Keratinocyte (primary cell): ENCODE measurements around the gene FA2H. TPM values are rescaled to one million over a fixed set of nuclear protein-coding genes. Genes with fewer than 3 reads are reported as not detected.

ENCODE experiments used
- DNase-seq: peaks from one replicate; pipeline ENCODE4 v3.0.0-alpha.2; 2011; ENCODE audit warnings: low read depth, missing footprints, low spot score
- FAIRE-seq: peaks from 2 replicates; lab custom pipeline; 2011; peaks lifted over from hg19 to GRCh38; lab: Jason Lieb, UNC
- H2AFZ ChIP-seq: 2 replicates; pipeline ENCODE4 v1.6.0; 2012; ENCODE audit warnings: low read length, control low read depth, inconsistent platforms; ENCODE audit not compliant: control insufficient read depth
- H3K27ac ChIP-seq: 2 replicates; pipeline ENCODE4 v1.5.1; 2011; ENCODE audit warnings: low read length; ENCODE audit not compliant: control insufficient read depth, insufficient read depth
- H3K27me3 ChIP-seq: 3 replicates; pipeline ENCODE4 v1.6.0; 2011; ENCODE audit warnings: low read length; ENCODE audit not compliant: control insufficient read depth, insufficient read depth; ENCODE audit errors: extremely low read depth
- H3K36me3 ChIP-seq, 2 experiments: 2 replicates in 1 of 2; 3 replicates in 1 of 2; pipeline ENCODE4 v1.5.1; 2011; ENCODE audit warnings: low read length in 2 of 2, mild to moderate bottlenecking in 1 of 2; ENCODE audit not compliant: control insufficient read depth in 2 of 2, insufficient read depth in 2 of 2; ENCODE audit errors: extremely low read depth in 1 of 2
- H3K4me1 ChIP-seq: 3 replicates; pipeline ENCODE4 v1.5.1; 2011; ENCODE audit warnings: low read length; ENCODE audit not compliant: control insufficient read depth, insufficient read depth; ENCODE audit errors: extremely low read depth
- H3K4me2 ChIP-seq: 3 replicates; pipeline ENCODE4 v1.6.0; 2011; ENCODE audit warnings: low read depth, low read length; ENCODE audit not compliant: control insufficient read depth, insufficient read depth; ENCODE audit errors: extremely low read depth
- H3K4me3 ChIP-seq, 3 experiments: fragments of 200-600 bp in 1 of 3; sonication (generic) in 1 of 3; 2 replicates in 2 of 3; 3 replicates in 1 of 3; pipeline ENCODE4 v1.5.1; 2011 to 2016; ENCODE audit warnings: low read length in 3 of 3, mild to moderate bottlenecking in 3 of 3, control low read depth in 2 of 3, inconsistent platforms in 1 of 3, low read depth in 1 of 3, mixed read lengths in 1 of 3, mixed run types in 1 of 3, moderate library complexity in 1 of 3; ENCODE audit not compliant: control insufficient read depth in 2 of 3, insufficient read depth in 2 of 3; ENCODE audit errors: extremely low read depth in 1 of 3
- H3K79me2 ChIP-seq: 2 replicates; pipeline ENCODE4 v1.6.0; 2012; ENCODE audit warnings: low read length; ENCODE audit not compliant: control insufficient read depth, insufficient read depth
- H3K9ac ChIP-seq: 3 replicates; pipeline ENCODE4 v1.6.0; 2011; ENCODE audit warnings: low read length; ENCODE audit not compliant: control insufficient read depth, insufficient read depth; ENCODE audit errors: extremely low read depth
- H3K9me1 ChIP-seq: 3 replicates; pipeline ENCODE4 v1.6.0; 2011; ENCODE audit warnings: low read length; ENCODE audit not compliant: control insufficient read depth, insufficient read depth; ENCODE audit errors: extremely low read depth
- H3K9me3 ChIP-seq: 2 replicates; pipeline ENCODE4 v1.5.1; 2012; ENCODE audit warnings: low read depth, low read length; ENCODE audit not compliant: control insufficient read depth
- H4K20me1 ChIP-seq: 3 replicates; pipeline ENCODE4 v1.6.0; 2011; ENCODE audit warnings: low read length; ENCODE audit not compliant: control insufficient read depth, insufficient read depth; ENCODE audit errors: extremely low read depth
- CTCF ChIP-seq, 3 experiments: IDR thresholded peaks in 1 of 3; conservative IDR thresholded peaks in 1 of 3; optimal IDR thresholded peaks in 1 of 3; 2 replicates in 2 of 3; 3 replicates in 1 of 3; pipeline versions ENCODE3 to v1.5.1; 2011; ENCODE audit warnings: low read length in 3 of 3, mild to moderate bottlenecking in 3 of 3, moderate library complexity in 2 of 3, control low read depth in 1 of 3, inconsistent platforms in 1 of 3; ENCODE audit not compliant: insufficient read depth in 2 of 3; ENCODE audit errors: extremely low read depth in 1 of 3
- EZH2 ChIP-seq: IDR thresholded peaks from one replicate; pipeline ENCODE4 v1.6.1; 2012; ENCODE audit warnings: inconsistent platforms, mild to moderate bottlenecking, low read length, moderate library complexity
- dilution Hi-C: fragments of 300-500 bp; cut with MboI; formaldehyde crosslinking; loops from one replicate; pipeline ENCODE4 v1.7.0; 2020; ENCODE audit warnings: low sequenced_read_pairs; ENCODE audit not compliant: extremely low pct_ligation_motif_present
- polyA plus RNA-seq, 5 experiments: library from polyadenylated mRNA; depleted of rRNA in 3 of 5; stranded (reverse) in 3 of 5; stranded (forward) in 1 of 5; unstranded in 1 of 5; fragments of >200 nt; gene quantifications; 1 replicate in 1 of 5; 2 replicates in 3 of 5; 3 replicates in 1 of 5; pipeline versions ENCODE4 v1.2.1 to v1.2.3, GENCODE V29; 2011 to 2012; ENCODE audit warnings: missing spikeins in 2 of 5, low read depth in 1 of 5, low replicate concordance in 1 of 5

FA2H gene
- polyA plus RNA-seq, 1 donor (not counting 4 experiments of a cell fraction or from before 2014, with no cell fraction given), result 0.16 TPM

GRCh38 chr16:74713325-74713724 is 61.3 kb downstream of the FA2H start:
- Histone ChIP-seq H3K36me3 (no peaks in the 10 kb centered on the region), H3K9me1 (no peaks in the 10 kb centered on the region), H3K4me1 (no peaks in the 10 kb centered on the region), H3K9me3 (no peaks in the 10 kb centered on the region), H3K27ac (no peak overlapping the region), H3K79me2 (no peaks in the 10 kb centered on the region), H3K27me3 (no peaks in the 10 kb centered on the region), H2AFZ (no peak overlapping the region), H3K9ac (no peak overlapping the region), H3K4me3 (no peak overlapping the region), H3K4me2 (no peak overlapping the region), H4K20me1 (no peaks in the 10 kb centered on the region)
- TF ChIP-seq EZH2 (no peak), CTCF (optimal IDR thresholded peaks at IDR 0.05 in 1 of 3, IDR thresholded peaks at IDR 0.05 in 1 of 3, conservative IDR thresholded peaks at IDR 0.05 in 1 of 3; ENCODE audit: extremely low read depth in 1 of 3, insufficient read depth in 2 of 3, low read length in 3 of 3) (no peak)
- no peak for DNase-seq
- dilution Hi-C loops, result no loop called here
- FAIRE-seq, result no peak

- Histone ChIP-seq H2AFZ (no peak overlapping the region), H3K36me3 (no peaks in the 10 kb centered on the region), H3K4me1 (no peaks in the 10 kb centered on the region), H3K27me3 (no peaks in the 10 kb centered on the region), H3K27ac (no peak overlapping the region), H3K9me1 (no peaks in the 10 kb centered on the region), H3K9me3 (no peaks in the 10 kb centered on the region), H3K4me3 (no peak overlapping the region), H3K79me2 (no peaks in the 10 kb centered on the region), H3K9ac (no peak overlapping the region), H3K4me2 (no peak overlapping the region), H4K20me1 (no peaks in the 10 kb centered on the region)
- FAIRE-seq, result no peak
- TF ChIP-seq EZH2 (no peak), CTCF (optimal IDR thresholded peaks at IDR 0.05 in 1 of 3, IDR thresholded peaks at IDR 0.05 in 1 of 3, conservative IDR thresholded peaks at IDR 0.05 in 1 of 3; ENCODE audit: extremely low read depth in 1 of 3, insufficient read depth in 2 of 3, low read length in 3 of 3) (no peak)
- dilution Hi-C loops, result no loop called here
- no peak for DNase-seq
Observed at GRCh38 chr16:74711938-74712337, 62.7 kb downstream of the FA2H start.
